A549 (cell line): Measurements from ENCODE around the gene IDI1. TPM values are rescaled to one million over a fixed set of nuclear protein-coding genes. Genes with fewer than 3 reads are reported as not detected.

ENCODE experiments used
- ATAC-seq, 2 experiments: fragments of 200-7000 bp in 1 of 2; fragments of >200 bp in 1 of 2; cut with Nextera tagmentation in 1 of 2; cut with Tn5 transposase in 1 of 2; 3 replicates each; pipeline versions ENCODE4 v1.8.0 to v1.9.1; 2018 to 2020; ENCODE audit warnings: mild to moderate bottlenecking in 1 of 2, moderate library complexity in 1 of 2
- CTCF ChIA-PET: fragments of 300-600 bp; sonication (Branson Sonifier 250); formaldehyde crosslinking; extraction: SDS; loops from one replicate; lab custom pipeline; 2021; ENCODE audit warnings: antibody characterized with exemption, inconsistent platforms; lab: Yijun Ruan, JAX
- POLR2A ChIA-PET: fragments of 350-600 bp; formaldehyde crosslinking; extraction: SDS; loops from one replicate; lab custom pipeline; 2021; ENCODE audit warnings: antibody characterized with exemption, inconsistent platforms; lab: Yijun Ruan, JAX
- DNase-seq, 2 experiments: peaks; one replicate each; pipeline versions ENCODE4 v3.0.0 to v3.0.0-alpha.2; 2011 to 2016; ENCODE audit warnings: low read depth in 1 of 2, low spot score in 1 of 2
- FAIRE-seq: peaks from 2 replicates; lab custom pipeline; 2011; peaks lifted over from hg19 to GRCh38; lab: Jason Lieb, UNC
- H3K27ac ChIP-seq, 2 experiments: fragments of >200 bp; sonication (Bioruptor Twin); formaldehyde crosslinking; 3 replicates each; pipeline ENCODE4 v1.5.1; 2016 to 2017
- H3K4me1 ChIP-seq: fragments of >200 bp; sonication (Bioruptor Twin); formaldehyde crosslinking; 3 replicates; pipeline ENCODE4 v1.6.1; 2016
- H3K4me2 ChIP-seq: fragments of >200 bp; sonication (Bioruptor Twin); formaldehyde crosslinking; 3 replicates; pipeline ENCODE4 v1.6.1; 2016
- H3K4me3 ChIP-seq: fragments of >200 bp; sonication (Bioruptor Twin); formaldehyde crosslinking; 3 replicates; pipeline ENCODE4 v1.5.1; 2016
- H3K9me3 ChIP-seq: fragments of >200 bp; sonication (Bioruptor Twin); formaldehyde crosslinking; 3 replicates; pipeline ENCODE4 v1.6.1; 2016
- ATOH8 ChIP-seq: fragments of 250-450 bp; sonication (Bioruptor Pico); IDR thresholded peaks from 2 replicates; pipeline ENCODE4 v1.5.0; 2020; ENCODE audit warnings: low read depth, mild to moderate bottlenecking, moderate library complexity
- CHD2 ChIP-seq: fragments of 150-350 bp; IDR thresholded peaks from 2 replicates; pipeline ENCODE4 v1.6.1; 2014; ENCODE audit warnings: low read length; ENCODE audit not compliant: partially characterized antibody
- CHD4 ChIP-seq: fragments of 200-600 bp; sonication (generic); IDR thresholded peaks from 2 replicates; pipeline ENCODE4 v1.6.1; 2016; ENCODE audit warnings: antibody characterized with exemption, mild to moderate bottlenecking, borderline replicate concordance
- EHMT2 ChIP-seq: fragments of 200-600 bp; sonication (generic); IDR thresholded peaks from 2 replicates; pipeline ENCODE4 v1.6.1; 2016; ENCODE audit warnings: antibody characterized with exemption, low read depth, mild to moderate bottlenecking, moderate library complexity
- ELK1 ChIP-seq: fragments of 150-350 bp; IDR thresholded peaks from 2 replicates; pipeline ENCODE4 v1.6.1; 2014; ENCODE audit warnings: low read depth, mild to moderate bottlenecking, low read length
- FOXS1 ChIP-seq: fragments of 250-450 bp; sonication (Bioruptor Pico); IDR thresholded peaks from 2 replicates; pipeline ENCODE4 v1.5.0; 2020; ENCODE audit warnings: mild to moderate bottlenecking, moderate library complexity
- HOXB13 ChIP-seq: fragments of 250-450 bp; sonication (Bioruptor Pico); IDR thresholded peaks from 2 replicates; pipeline ENCODE4 v1.5.0; 2020; ENCODE audit warnings: low read depth, mild to moderate bottlenecking, moderate library complexity
- HOXB5 ChIP-seq: fragments of 250-450 bp; sonication (Bioruptor Pico); IDR thresholded peaks from 2 replicates; pipeline ENCODE4 v1.5.0; 2020; ENCODE audit warnings: mild to moderate bottlenecking, moderate library complexity
- JUN ChIP-seq, 2 experiments: fragments of >200 bp; sonication (Bioruptor Twin); formaldehyde crosslinking; IDR thresholded peaks; 2 replicates in 1 of 2; 3 replicates in 1 of 2; pipeline ENCODE4 v1.6.1; 2016 to 2017
- KDM1A ChIP-seq: fragments of 200-600 bp; sonication (generic); IDR thresholded peaks from 2 replicates; pipeline ENCODE4 v1.6.1; 2016; ENCODE audit warnings: low read depth, mild to moderate bottlenecking
- MAX ChIP-seq: IDR thresholded peaks from 2 replicates; pipeline ENCODE4 v1.6.1; 2012
- MAZ ChIP-seq: fragments of 150-350 bp; IDR thresholded peaks from 2 replicates; pipeline ENCODE4 v1.6.1; 2014; ENCODE audit warnings: antibody characterized with exemption, low read depth, low read length, borderline replicate concordance
- NPAS2 ChIP-seq: fragments of 250-450 bp; sonication (Bioruptor Pico); IDR thresholded peaks from 2 replicates; pipeline ENCODE4 v1.8.0; 2022; ENCODE audit warnings: mild to moderate bottlenecking, moderate library complexity, borderline replicate concordance
- POLR2A ChIP-seq: IDR thresholded peaks from 2 replicates; pipeline ENCODE4 v1.6.1; 2012; ENCODE audit warnings: mild to moderate bottlenecking, low read length
- REST ChIP-seq: fragments of 200-600 bp; sonication (generic); IDR thresholded peaks from 2 replicates; pipeline ENCODE4 v1.6.1; 2016; ENCODE audit warnings: antibody characterized with exemption, mild to moderate bottlenecking, moderate library complexity
- RNF2 ChIP-seq: fragments of 200-600 bp; sonication (generic); IDR thresholded peaks from 2 replicates; pipeline ENCODE4 v1.6.1; 2016; ENCODE audit warnings: low read depth, mild to moderate bottlenecking, antibody characterized with exemption, moderate library complexity, borderline replicate concordance
- TP53 ChIP-seq: fragments of 250-450 bp; sonication (Bioruptor Pico); IDR thresholded peaks from 2 replicates; pipeline ENCODE4 v1.5.0; 2021; ENCODE audit warnings: mild to moderate bottlenecking, moderate library complexity
- USF2 ChIP-seq: fragments of 450-650 bp; IDR thresholded peaks from 2 replicates; pipeline ENCODE4 v1.6.1; 2014; ENCODE audit warnings: antibody characterized with exemption
- ZNF302 ChIP-seq: fragments of 250-450 bp; sonication (Bioruptor Pico); IDR thresholded peaks from 2 replicates; pipeline ENCODE4 v1.9.0; 2021; ENCODE audit warnings: inconsistent platforms, mild to moderate bottlenecking, moderate library complexity
- WGBS: methylation state at CpG from one replicate; pipeline ENCODE4 v1.1.6; 2017; ENCODE audit errors: missing lambda C conversion rate; 5-methylcytosine and 5-hydroxymethylcytosine counted together
- polyA plus RNA-seq, 4 experiments: library from polyadenylated mRNA; depleted of rRNA in 3 of 4; stranded (reverse); fragments of >200 nt; fragmentation: RNase III in 1 of 4; extraction: RNeasy Plus Mini Kit Qiagen cat#74134 plus additional on column Dnase treatment in 1 of 4; gene quantifications; 2 replicates in 3 of 4; 3 replicates in 1 of 4; pipeline ENCODE4 v1.2.3, GENCODE V29; 2011 to 2017

IDI1 gene
- polyA plus RNA-seq, 2 of the 4 experiments (the other 2 are of a cell fraction) = 55.8 to 65.0 TPM

- CTCF ChIA-PET = interaction anchor here (0.6 kb wide), 1 partner anchor 137 kb away, joined by 4 read pairs; no protein-coding TSS in a partner anchor
Observed at GRCh38 chr10:1050145-1050544, 1.2 kb upstream of the IDI1 start.

GRCh38 chr10:1049425-1049958 is 573 bp upstream of the IDI1 start:
- Histone ChIP-seq H3K9me3 (no peaks in the 10 kb centered on the region), H3K4me2 (peak overlapping the region; percentile 74), H3K4me1 (peaks cover 34% of the 10 kb centered on the region), H3K27ac (peak overlapping the region; percentile 90 to 91), H3K4me3 (peak overlapping the region; percentile 88)
- FAIRE-seq (no peak), DNase-seq (no peak), ATAC-seq (peak in 1 of 2 experiments; percentile 8; a peak in 3 of 6 replicates)
- 2% methylated on average over 32 of the region's 34 CpGs for WGBS
- POLR2A ChIA-PET = interaction anchor here (0.7 to 3.1 kb wide), 11 partner anchors 8 to 701 kb away, joined by 3 to 23 read pairs (median 4); partner anchors contain the start of genes GTPBP4 and LARP4B
- CTCF ChIA-PET = no interaction called here
- TF ChIP-seq MAZ = peak; percentile 90; the same call in 1 of the 2 replicates
- TF ChIP-seq KDM1A = peak; percentile 24; the same call in 1 of the 2 replicates
- no peak; the same call in 1 of the 2 replicates for TF ChIP-seq MAX
- TF ChIP-seq JUN (IDR thresholded peaks at IDR 0.05) = peak in 1 of 2 experiments; percentile 36; a peak in 2 of 5 replicates

More at GRCh38 chr10:1050145-1050544, 1.2 kb upstream of the IDI1 start:
- no peak for TF ChIP-seq POLR2A
- no peak for TF ChIP-seq RNF2
- no peak for TF ChIP-seq EHMT2
- TF ChIP-seq HOXB5 (CRISPR knock-in tag) = no peak
- no peak for TF ChIP-seq NPAS2 (CRISPR knock-in tag)
- TF ChIP-seq ATOH8 (CRISPR knock-in tag) = no peak
- TF ChIP-seq HOXB13 (CRISPR knock-in tag) = no peak
- TF ChIP-seq FOXS1 (CRISPR knock-in tag) = no peak
- TF ChIP-seq TP53 (CRISPR knock-in tag) = no peak
- no peak for TF ChIP-seq CHD4
- TF ChIP-seq JUN (IDR thresholded peaks at IDR 0.05) = no peak
- TF ChIP-seq REST = no peak
- TF ChIP-seq ZNF302 (CRISPR knock-in tag) = no peak
- TF ChIP-seq USF2 = no peak
- TF ChIP-seq CHD2 = no peak
- no peak for TF ChIP-seq ELK1
- TF ChIP-seq, all 56 proteins: peak for 0
- POLR2A ChIA-PET = interaction anchor here (1.5 to 3.1 kb wide), 3 partner anchors 9 to 62 kb away, joined by 3 to 23 read pairs (median 13); partner anchors contain the start of gene GTPBP4
- FAIRE-seq (no peak), ATAC-seq (no peak), DNase-seq (peak in 1 of 2 experiments; percentile 31)
- Histone ChIP-seq H3K9me3 (no peaks in the 10 kb centered on the region), H3K4me3 (peak overlapping the region; percentile 88), H3K4me2 (peak overlapping the region; percentile 74), H3K27ac (peak overlapping the region; percentile 90 to 91; a peak in 5 of 6 replicates), H3K4me1 (peaks cover 41% of the 10 kb centered on the region)
- WGBS = 41% methylated on average over 5 of the region's 5 CpGs
